GM12874 (cell line): ENCODE results near the gene KCNQ5.

ENCODE experiments used
- CTCF ChIP-seq: IDR thresholded peaks from 2 replicates; pipeline ENCODE4 v1.5.1; 2011; ENCODE audit warnings: low read depth, mild to moderate bottlenecking, control low read depth, low read length, moderate library complexity; ENCODE audit not compliant: insufficient read depth

The KCNQ5 gene

GRCh38 chr6:72709431-72709830, 87.6 kb downstream of the KCNQ5 start:
- no peak for TF ChIP-seq CTCF

- no peak for TF ChIP-seq CTCF
These were observed 89.9 kb downstream of the KCNQ5 start for GRCh38 chr6:72711731-72712130.

GRCh38 chr6:72712910-72713309, 91.0 kb downstream of the KCNQ5 start:
- TF ChIP-seq CTCF: no peak

- TF ChIP-seq CTCF: no peak
These were observed 93.3 kb downstream of the KCNQ5 start for GRCh38 chr6:72715119-72715518.

- TF ChIP-seq CTCF: no peak
These were observed 95.1 kb downstream of the KCNQ5 start for GRCh38 chr6:72716916-72717315.

- no peak for TF ChIP-seq CTCF
These were observed 98.6 kb downstream of the KCNQ5 start for GRCh38 chr6:72720464-72720863.

- no peak for TF ChIP-seq CTCF
These were observed 99.5 kb downstream of the KCNQ5 start for GRCh38 chr6:72721346-72721745.

- TF ChIP-seq CTCF: no peak
These were observed 102.7 kb downstream of the KCNQ5 start for GRCh38 chr6:72724545-72724944.
